Glomerular endothelial cell (primary cell): ENCODE results near the gene GALNT9. TPM values are rescaled to one million over a fixed set of nuclear protein-coding genes. Genes with fewer than 3 reads are reported as not detected.

Source experiments
- DNase-seq: peaks from one replicate; pipeline ENCODE4 v3.0.0-alpha.2; 2011; ENCODE audit warnings: low read depth, low spot score; ENCODE audit errors: extremely low read depth
- total RNA-seq: library from RNA; depleted of rRNA; stranded (reverse); fragments of >200 nt; gene quantifications from 2 replicates; pipeline ENCODE4 v1.2.3, GENCODE V29; 2015

The GALNT9 gene
- total RNA-seq, 1 donor from 2014 or later = 0.35 TPM

DNA sequence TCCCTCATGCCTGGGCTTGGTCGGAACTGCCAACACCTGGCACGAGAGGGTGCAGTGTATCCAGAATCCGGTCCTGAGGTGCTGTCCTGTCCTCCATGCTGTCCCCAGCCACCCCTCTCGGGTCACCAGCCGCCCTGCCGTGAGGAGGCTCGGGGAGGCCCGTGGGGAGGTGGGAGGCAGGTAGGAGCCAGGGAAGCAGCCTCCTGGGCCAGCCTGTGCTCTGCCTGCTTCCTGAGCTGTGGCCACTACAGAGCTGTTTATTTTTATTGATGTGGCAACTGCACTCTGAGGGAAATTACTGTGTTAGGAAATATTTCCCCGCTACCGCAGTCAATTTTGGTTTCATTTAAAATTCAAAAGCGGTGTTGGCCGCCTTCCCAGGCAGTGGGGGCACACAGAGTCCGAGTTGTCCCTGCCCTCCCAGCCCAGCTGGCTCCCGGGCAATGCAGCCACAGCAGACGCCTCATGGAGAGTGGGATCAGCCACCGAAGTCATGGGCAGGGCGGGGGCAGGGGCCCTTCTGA lies 166.8 kb downstream of the GALNT9 start:
- DNase-seq = no peak

DNA sequence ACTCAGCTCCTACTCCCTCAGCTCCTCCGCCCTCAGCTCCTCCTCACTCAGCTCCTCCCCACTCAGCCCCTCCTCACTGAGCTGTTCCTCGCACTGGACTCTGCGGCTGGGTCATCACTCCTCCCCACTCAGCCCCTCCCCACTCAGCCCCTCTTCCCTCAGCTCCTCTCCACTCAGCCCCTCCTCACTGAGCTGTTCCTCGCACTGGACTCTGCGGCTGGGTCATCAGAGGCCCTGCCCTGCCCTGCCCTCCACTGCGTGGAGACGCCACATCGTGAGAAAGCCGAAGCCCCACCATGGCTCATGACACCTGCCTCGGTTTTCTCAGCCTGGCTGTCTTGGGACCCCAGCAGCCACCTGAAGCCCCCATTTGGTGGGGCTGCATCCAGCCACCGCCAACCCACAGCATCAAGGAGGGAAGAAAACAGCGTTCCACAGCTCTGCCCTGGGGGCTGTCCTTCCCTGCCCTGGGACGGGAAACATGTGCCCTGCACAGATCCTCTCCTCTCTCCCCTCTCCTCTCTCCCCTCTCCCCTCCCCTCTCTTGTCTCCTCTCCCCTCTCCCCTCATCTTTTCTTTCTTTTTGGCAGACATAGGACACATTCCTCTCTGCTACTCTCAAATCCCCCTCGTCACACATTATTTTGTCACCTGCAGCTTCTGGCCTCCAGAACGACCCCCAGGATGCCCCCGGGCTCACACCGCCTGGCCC lies 167.4 kb downstream of the GALNT9 start:
- DNase-seq = no peak

DNA sequence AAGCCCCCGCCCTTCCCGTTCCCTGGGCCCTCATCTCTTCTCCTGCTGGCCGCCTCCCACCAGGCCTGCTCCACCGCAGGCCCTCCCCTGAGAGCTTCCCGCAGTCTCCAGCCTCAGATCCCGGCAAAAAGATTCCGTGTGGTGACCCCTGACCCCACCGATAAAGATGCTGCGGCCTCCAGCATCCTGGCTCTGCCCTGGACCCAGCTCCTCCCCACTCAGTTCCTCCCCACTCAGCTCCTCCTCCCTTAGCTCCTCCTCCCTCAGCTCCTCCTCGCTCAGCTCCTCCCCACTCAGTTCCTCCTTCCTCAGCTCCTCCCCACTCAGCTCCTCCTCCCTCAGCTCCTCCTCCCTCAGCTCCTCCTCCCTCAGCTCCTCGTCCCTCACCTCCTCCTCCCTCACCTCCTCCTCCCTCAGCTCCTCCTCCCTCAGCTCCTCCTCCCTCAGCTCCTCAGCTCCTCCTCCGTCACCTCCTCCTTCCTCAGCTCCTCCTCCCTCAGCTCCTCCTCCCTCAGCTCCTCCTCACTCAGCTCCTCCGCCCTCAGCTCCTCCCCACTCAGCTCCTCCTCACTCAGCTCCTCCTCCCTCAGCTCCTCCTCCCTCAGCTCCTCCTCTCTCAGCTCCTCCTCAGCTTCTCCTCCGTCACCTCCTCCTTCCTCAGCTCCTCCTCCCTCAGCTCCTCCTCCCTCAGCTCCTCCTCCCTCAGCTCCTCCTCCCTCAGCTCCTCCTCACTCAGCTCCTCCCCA lies 168.2 kb downstream of the GALNT9 start:
- no peak for DNase-seq

DNA sequence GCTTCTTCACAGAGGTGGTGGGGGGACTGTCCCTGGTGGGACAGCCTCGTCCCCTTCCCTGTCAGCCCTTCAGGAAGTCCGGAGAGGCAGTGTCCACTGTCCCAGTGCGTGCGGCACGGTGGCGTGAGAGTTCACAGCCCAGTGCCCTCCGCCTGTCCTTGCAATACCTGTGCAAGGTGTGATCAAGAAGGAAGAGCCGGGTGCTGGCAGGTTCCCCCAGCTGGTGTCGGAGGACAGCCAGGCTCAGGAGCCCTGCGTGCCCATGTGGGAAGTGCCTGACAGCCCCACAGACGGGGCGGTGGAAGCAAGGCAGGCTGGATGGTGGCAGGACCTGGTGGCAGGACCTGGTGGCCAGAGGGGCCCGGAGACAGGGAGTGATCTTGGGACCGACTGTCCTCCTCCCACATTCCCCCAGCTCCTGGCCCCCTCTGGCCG lies 168.8 kb downstream of the GALNT9 start:
- DNase-seq = no peak

DNA sequence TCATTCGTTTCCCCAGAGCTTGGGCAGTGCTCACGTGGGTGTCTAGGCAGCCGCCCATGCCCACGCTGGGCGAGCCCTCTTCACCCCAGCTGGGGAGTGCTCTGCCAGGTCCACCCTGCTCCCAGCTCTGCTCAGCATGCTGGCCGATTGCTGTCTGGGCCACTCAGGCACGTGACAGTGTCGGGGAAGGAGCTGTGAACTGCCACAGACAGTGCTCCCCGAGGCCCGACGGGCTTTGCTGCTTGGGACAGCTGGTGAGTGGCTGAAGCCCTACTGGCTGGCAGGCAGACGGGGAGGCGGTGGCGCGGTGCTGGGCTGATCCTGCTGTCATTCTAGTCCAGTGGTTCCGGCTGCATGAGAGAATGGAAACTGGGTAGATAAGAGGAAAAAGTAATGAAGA lies 169.4 kb downstream of the GALNT9 start:
- DNase-seq = no peak

DNA sequence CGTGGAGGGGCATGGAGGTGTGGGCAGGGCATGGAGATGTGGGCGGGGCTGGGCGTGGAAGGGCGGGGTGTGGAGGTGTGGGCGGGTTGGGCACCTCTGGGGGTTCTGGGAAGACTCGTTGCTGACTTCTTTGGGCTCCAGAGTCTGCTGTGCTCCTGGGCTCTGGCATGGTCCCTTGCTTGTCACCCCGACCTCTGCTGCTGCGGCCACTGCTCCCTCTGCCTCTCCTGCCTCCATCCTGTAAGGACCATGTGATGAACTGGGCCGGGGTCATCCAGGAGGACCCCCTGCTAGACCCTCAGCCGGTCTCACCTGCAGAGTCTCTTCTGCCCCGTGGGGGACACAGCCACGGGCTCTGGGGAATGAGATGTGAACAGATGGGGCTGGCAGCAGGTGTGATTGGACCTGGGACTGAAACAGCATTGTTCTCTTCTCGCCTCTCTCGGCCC lies 169.8 kb downstream of the GALNT9 start:
- DNase-seq = no peak

DNA sequence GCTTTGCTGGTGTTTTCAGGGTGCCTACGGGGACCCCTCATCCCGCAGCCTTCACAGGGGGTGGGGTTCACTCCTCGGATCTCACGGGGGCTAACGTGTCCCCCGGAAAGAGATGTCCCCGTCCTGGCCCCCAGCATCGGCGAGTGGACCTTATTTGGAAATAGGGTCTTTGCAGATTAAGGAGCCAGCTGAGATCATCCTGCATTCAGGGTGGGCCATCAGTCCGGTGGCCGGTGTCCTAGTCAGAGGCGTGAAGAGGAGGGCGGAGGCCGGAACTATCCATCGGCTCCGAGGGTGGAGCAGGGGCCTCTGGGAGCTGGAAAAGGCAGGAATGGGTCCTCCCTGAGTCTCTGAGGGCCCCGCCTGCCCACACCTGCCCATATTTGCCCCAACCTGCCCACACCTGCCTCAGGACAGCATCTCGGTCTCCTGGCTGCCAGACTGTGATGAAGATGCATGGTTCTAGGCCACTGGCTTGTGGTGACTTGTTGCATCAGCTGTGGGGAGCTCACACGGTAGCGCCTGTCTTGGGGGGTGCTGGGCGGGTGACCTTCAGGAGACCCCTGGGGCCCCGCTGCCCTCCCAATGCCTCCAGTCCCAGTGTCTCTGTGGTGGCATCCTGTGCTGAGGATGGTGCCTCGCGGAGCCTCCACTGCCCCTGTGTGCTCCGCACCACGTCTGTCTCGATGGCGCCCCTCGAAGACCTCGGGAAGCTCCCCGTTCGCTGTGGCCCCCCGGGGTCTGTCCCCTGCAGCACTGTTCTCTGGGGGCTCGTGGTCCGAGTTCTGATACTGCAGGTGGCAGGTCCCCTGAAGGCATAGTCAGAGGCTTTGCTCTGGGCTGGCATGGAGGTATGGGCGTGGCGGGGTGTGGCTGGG lies 170.5 kb downstream of the GALNT9 start:
- no peak for DNase-seq

DNA sequence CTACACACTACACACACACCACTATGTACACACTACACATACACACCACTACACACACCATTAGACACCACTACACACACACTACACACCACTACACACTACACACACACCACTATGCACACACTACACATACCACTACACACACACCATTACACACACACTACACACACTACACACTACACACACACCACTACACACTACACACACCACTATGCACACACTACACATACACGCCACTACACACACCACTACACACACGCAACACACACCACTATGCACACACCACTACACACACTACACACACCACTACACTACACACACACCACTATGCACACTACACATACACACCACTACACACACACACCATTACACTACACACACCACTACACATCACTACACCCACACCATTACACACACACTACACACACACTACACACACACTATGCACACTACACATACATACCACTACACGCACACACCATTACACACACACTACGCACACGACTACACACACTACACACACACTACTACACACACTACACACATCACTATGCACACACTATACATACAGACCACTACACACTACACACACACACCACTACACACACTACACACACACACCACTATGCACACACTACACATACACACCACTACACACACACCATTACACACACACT lies 171.5 kb downstream of the GALNT9 start:
- DNase-seq = no peak

DNA sequence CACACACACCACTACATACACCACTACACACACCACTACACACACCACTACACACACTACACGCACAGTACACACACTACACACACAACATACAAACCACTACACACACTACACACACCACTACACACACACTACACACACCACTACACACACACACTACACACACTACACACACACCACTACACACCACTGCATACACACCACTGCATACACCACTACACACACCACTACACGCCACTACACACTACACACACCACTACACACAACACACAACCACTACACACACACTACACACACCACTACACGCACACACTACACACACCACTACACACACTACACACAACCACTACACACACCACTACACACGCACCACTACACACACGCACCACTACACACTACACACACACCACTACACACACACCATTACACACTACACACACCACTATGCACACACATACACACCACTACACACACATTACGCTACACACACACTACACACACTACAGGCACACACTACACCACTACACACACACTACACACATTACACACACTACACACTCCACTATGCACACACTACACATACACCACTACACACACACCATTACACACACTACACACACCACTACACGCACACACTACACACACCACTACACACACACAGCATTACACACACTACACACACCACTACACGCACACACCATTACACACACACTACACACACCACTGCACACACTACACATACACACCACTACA lies 172.6 kb downstream of the GALNT9 start:
- DNase-seq = no peak

DNA sequence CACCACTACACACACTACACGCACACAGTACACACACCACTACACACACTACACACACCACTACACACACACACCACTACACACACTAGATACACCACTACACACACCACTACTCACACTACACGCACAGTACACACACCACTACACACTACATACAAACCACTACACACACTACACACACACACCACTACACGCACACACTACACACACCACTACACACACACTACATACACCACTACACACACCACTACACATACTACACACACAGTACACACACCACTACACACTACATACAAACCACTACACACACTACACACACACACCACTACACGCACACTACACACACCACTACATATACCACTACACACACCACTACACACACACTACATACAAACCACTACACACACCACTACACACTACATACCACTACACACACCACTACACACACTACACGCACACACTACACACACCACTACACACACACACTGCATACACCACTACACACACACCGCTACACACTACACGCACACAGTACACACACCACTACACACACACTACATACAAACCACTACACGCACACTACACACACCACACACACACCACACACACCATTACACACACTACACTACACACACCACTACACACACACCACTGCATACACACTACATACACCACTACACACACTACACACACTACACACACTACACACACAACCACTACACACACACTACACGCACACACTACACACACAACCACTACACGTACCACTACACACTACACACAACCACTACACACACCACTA lies 173.4 kb downstream of the GALNT9 start:
- DNase-seq = no peak

DNA sequence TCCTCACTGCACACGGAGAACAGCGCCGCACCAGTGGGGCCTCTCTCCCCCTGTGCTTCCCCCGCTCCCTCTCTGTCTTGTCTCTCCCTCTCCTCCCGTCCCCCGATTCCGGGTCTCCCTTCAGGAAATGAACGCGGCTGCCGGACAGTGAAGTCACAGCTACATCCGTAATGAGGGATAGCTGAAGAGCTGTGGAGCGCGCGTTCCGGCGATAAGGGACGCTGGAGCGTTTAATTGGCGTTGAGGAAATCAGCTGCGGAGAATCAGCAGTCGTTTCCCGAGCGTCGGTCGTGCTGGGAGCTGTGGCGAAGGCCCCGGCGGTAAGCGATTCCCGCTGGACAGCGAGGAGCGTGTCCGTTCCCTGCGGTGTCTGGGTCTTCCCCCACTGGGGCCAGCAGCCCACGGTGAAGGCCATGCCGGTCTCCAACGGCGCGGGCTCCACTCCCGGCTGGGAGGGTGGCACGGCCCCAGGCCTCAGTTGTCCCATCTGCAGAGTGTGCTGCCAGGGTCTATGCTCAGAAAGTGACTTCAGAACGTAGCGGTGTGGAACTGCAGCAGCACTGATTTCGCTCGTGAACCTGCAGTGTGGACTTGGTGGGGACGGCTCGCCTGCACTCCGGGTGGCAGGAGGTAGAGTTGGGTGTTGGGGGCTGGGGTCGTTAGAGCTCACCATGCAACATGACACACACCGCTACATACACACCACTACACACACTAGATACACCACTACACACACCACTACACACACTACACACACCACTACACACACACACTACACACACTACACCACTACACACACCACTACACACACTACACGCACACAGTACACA lies 174.2 kb downstream of the GALNT9 start:
- no peak for DNase-seq

DNA sequence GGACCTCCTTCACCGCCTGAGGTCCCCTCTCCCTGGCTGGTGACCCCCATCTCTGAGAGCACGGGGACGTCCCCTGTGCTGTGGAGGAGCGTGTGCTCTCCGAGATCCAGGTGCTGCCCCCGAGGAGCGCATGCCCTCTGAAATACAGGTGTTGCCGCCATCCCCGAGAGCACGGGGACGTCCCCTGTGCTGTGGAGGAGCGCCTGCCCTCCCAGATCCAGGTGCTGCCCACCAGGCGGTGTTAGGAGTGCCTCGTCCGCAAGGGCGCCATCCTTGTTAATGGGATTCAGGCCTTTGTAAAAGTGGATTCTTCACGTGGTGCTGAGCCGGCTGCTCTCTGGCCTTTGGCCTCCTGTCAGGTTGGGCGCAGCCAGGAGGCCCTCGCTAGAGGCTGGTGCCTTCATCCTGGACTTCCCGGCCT lies 175.0 kb downstream of the GALNT9 start:
- DNase-seq = no peak

DNA sequence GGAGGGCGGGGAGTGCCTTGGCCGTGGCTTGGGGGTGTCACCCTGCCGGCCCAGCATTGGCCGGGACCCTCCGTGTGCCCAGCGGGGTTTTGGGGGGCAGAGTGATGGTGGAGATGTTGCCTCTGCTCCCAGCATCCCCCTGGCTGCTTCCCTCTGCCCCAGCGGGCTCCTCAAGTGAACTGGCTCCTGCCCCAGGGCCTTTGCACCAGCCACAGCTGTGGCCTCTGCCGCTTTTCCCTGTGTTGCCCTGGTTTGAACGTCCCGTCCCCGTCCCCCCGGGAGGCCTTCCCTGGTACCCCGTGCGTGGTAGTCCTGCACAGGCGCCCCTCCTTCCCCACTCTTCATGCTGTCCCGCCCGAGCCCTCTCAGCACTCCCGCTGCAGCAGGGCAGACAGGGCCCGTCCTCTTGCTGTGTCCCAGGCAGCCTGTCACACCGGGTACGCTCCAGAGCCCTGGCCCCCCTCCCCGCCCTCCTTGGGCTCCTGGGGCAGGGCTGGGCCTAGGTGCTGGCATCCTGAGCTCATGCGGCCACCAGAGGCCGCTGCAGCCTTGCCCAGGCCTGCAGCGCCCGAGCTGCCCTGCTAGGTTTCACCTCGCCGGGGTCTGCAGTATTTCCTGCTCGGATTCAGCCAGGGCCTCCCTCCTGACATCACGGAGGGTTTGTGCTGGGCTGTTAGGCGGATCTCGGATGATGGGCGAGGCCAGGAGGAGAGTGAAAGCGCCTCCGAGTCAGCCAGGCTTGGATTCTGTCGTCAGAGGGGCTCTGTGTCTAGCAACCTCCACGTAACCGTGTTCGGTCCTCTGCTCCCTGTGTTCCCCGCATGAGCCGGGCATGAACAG lies 175.7 kb downstream of the GALNT9 start:
- peak; percentile 12 for DNase-seq

DNA sequence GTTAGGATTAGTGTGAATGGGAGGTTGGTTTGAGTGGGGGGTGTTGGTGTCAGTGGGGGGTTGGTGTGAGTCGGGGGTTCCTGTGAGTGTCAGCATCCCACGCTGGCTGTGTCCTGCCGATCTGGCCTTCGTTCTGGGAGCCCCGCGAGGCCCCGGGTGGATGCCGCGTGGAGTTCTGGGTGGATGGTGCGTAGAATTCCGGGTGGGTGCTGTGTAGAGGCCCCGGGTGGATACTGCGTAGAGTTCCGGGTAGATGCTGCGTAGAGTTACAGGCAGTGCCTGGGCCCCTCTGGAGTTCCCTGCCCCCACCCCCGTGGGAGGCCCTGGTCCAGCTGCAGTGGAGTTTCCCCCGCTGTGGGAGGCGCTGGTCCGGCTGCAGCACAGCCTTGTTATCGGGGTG lies 176.4 kb downstream of the GALNT9 start:
- DNase-seq = no peak

DNA sequence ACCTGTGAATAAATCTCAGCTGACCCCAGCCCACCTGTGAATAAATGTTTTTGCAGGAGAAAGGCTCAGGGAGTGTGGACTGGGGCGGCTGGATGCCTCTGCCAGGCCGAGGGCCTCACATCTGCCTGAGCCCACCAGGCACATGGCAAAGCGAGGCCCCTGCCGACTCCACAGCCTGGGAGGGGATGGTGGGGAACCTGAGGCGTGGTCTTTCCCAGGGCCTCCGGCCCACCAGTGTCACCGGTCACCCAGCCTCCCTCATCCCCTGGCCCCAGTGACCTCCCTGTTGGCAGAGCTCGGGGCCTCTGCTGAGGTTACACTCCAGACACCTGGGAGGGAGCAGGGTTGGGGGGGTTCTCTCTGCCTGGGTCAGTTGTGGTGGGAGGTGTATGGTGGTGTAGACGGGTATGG lies 177.0 kb downstream of the GALNT9 start:
- DNase-seq = no peak

DNA sequence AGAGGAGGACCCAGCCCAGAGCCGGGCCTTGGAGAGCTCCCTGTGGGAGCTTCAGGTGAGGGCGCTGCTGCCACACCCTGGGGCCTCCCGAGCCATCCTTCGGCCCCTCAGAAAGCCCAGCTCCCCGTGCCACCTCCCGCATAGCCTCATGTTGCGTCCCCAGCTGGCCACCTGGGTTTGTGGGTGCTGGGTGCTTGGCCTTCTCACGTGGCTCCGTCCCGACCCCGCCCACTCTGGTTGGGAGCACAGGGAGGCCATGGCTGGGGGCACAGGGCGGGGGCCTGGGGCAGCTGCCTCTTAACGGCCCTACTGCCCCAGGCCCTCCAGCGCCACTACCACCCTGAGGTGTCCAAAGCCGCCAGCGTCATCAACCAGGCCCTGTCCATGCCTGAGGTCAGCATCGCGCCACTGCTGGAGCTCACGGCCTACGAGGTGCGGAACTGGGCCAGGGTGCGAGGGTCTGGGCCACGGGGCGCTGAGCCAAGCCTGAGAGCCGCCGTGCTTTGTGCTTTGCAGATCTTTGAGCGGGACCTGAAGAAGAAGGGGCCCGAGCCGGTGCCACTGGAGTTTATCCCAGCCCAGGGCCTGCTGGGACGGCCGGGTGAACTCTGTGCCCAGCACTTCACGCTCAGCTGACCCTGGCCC lies 177.5 kb downstream of the GALNT9 start:
- DNase-seq = no peak
